ENCODE measurements around the gene PHF20. TPM values are rescaled to one million over a fixed set of nuclear protein-coding genes. Genes with fewer than 3 reads are reported as not detected.

The PHF20 gene
- total and polyA plus RNA-seq, 2 of the 13 experiments (the other 11 are each of a cell fraction or from before 2014, with no cell fraction given), result 22.8 to 34.1 TPM

DNA sequence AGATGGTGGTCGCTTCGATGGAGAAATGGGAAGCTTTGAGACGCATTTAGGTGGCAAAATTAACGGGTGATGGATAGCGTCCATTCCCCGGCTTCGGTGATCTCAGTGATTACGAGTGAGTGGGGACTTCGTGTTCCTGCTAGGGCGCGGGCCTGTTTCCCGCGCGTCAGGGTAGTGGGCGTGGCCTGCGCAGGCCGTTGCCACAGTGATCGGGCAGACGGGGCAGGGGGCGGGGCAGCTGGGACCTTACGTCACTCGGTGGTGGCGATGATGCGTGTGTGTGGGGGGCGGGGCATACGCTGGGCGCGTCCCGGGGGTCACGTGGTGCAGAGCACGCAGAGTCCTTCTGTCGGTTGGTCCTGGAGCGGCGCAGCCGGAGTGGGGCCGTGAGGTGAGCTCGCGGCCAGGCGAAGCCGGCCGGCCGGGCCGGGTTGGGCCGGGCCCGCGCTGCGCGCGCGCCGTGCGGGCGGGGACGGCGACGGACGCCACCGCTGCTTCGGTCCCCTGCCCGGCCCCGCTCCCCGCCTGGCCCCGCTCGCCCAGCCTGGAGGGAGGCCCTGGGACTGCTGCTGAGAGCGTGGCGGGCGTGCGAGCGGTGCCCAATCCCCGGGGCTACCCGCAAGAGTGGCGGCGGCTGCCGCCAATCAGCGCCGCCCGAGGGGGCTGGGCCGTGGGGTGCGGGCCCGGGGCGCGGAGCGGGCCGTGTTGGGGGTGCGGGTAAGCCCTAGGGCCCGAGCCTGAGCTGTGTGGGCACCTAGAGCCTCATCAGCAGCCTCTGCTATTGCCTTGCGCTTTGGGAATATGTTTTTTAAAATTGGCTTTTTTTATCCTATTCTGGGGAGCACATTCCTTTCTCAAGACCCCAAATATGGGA lies at the start of gene PHF20 (continued):
- TF ChIP-seq ZNF510 (CRISPR knock-in tag; IDR thresholded peaks at IDR 0.05; ENCODE audit: low read depth) (peak; percentile 94; the same call in 1 of the 2 replicates), DR1 (CRISPR knock-in tag; IDR thresholded peaks at IDR 0.05) (peak; percentile 58; the same call in 1 of the 2 replicates), ESRRA (CRISPR knock-in tag; IDR thresholded peaks at IDR 0.05; ENCODE audit: low read depth) (peak; percentile 79), PCBP2 (optimal IDR thresholded peaks at IDR 0.05; ENCODE audit: low read depth, low read length, poor library complexity, severe bottlenecking) (no peak), MEF2D (CRISPR knock-in tag; IDR thresholded peaks at IDR 0.05) (peak; percentile 86; the same call in 1 of the 2 replicates), ZNF441 (CRISPR knock-in tag; IDR thresholded peaks at IDR 0.05; ENCODE audit: borderline replicate concordance) (peak; percentile 63; the same call in 1 of the 2 replicates), RBM22 (optimal IDR thresholded peaks at IDR 0.05; ENCODE audit: low read length) (no peak), KLF13 (CRISPR knock-in tag; IDR thresholded peaks at IDR 0.05) (peak; percentile 98), ZFP36 (IDR thresholded peaks at IDR 0.05; ENCODE audit: borderline replicate concordance, low read depth, low read length, partially characterized antibody) (peak; percentile 22), SCMH1 (CRISPR knock-in tag; IDR thresholded peaks at IDR 0.05; ENCODE audit: borderline replicate concordance) (no peak), JUN (CRISPR knock-in tag; IDR thresholded peaks at IDR 0.05) (peak; percentile 69), SRSF1 (optimal IDR thresholded peaks at IDR 0.05; ENCODE audit: low read depth, low read length) (no peak), ZNF333 (CRISPR knock-in tag; IDR thresholded peaks at IDR 0.05; ENCODE audit: borderline replicate concordance) (peak; percentile 74; the same call in 1 of the 2 replicates), SAFB2 (CRISPR knock-in tag; IDR thresholded peaks at IDR 0.05; ENCODE audit: borderline replicate concordance, low read depth) (peak; percentile 91), HES4 (CRISPR knock-in tag; IDR thresholded peaks at IDR 0.05; ENCODE audit: borderline replicate concordance) (peak; percentile 92), HOXD1 (CRISPR knock-in tag; IDR thresholded peaks at IDR 0.05) (0 out of 2 replicates have a peak, but pooled peaks have one; percentile 45), CHD4 (IDR thresholded peaks at IDR 0.05; ENCODE audit: borderline replicate concordance, low read length) (peak; percentile 25; the same call in 1 of the 2 replicates), EP300 (IDR thresholded peaks at IDR 0.05; ENCODE audit: low read depth in 2 of 2, low read length in 2 of 2) (no peak), EP300 (CRISPR knock-in tag; IDR thresholded peaks at IDR 0.05; ENCODE audit: borderline replicate concordance) (peak; percentile 80), KLF6 (CRISPR knock-in tag; IDR thresholded peaks at IDR 0.05) (peak; percentile 74), ZNF547 (CRISPR knock-in tag; IDR thresholded peaks at IDR 0.05) (peak; percentile 98; the same call in 1 of the 2 replicates), ZNF317 (CRISPR knock-in tag; IDR thresholded peaks at IDR 0.05) (peak; percentile 78; the same call in 1 of the 2 replicates), ZNF44 (CRISPR knock-in tag; IDR thresholded peaks at IDR 0.05) (peak; percentile 88; the same call in 1 of the 2 replicates)
- TF ChIP-seq, protein P1, sequence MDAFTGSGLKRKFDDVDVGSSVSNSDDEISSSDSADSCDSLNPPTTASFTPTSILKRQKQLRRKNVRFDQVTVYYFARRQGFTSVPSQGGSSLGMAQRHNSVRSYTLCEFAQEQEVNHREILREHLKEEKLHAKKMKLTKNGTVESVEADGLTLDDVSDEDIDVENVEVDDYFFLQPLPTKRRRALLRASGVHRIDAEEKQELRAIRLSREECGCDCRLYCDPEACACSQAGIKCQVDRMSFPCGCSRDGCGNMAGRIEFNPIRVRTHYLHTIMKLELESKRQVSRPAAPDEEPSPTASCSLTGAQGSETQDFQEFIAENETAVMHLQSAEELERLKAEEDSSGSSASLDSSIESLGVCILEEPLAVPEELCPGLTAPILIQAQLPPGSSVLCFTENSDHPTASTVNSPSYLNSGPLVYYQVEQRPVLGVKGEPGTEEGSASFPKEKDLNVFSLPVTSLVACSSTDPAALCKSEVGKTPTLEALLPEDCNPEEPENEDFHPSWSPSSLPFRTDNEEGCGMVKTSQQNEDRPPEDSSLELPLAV (CRISPR knock-in tag; conservative IDR thresholded peaks at IDR 0.05; ENCODE audit: low read depth), result peak; percentile 96; the same call in 1 of the 2 replicates
- TF ChIP-seq, protein P2, sequence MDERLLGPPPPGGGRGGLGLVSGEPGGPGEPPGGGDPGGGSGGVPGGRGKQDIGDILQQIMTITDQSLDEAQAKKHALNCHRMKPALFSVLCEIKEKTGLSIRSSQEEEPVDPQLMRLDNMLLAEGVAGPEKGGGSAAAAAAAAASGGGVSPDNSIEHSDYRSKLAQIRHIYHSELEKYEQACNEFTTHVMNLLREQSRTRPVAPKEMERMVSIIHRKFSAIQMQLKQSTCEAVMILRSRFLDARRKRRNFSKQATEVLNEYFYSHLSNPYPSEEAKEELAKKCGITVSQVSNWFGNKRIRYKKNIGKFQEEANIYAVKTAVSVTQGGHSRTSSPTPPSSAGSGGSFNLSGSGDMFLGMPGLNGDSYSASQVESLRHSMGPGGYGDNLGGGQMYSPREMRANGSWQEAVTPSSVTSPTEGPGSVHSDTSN (CRISPR knock-in tag; IDR thresholded peaks at IDR 0.05), result peak; percentile 91
- TF ChIP-seq, protein P3, sequence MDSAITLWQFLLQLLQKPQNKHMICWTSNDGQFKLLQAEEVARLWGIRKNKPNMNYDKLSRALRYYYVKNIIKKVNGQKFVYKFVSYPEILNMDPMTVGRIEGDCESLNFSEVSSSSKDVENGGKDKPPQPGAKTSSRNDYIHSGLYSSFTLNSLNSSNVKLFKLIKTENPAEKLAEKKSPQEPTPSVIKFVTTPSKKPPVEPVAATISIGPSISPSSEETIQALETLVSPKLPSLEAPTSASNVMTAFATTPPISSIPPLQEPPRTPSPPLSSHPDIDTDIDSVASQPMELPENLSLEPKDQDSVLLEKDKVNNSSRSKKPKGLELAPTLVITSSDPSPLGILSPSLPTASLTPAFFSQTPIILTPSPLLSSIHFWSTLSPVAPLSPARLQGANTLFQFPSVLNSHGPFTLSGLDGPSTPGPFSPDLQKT (CRISPR knock-in tag; IDR thresholded peaks at IDR 0.05; ENCODE audit: borderline replicate concordance), result peak; percentile 86; the same call in 1 of the 2 replicates
